Stimulated activated naive CD4-positive, alpha-beta T cell (primary cell): ENCODE results near the gene DHDH.
"Not testable (repeated sequence)": the region's sequence is repeated elsewhere in the genome, so short reads cannot be mapped to it uniquely, and the experiment has no call there.

ENCODE experiments used
- DNase-seq, 6 experiments: peaks; one replicate each; lab custom pipeline; 2025; lab: John Stamatoyannopoulos, UW

Gene DHDH

DNA sequence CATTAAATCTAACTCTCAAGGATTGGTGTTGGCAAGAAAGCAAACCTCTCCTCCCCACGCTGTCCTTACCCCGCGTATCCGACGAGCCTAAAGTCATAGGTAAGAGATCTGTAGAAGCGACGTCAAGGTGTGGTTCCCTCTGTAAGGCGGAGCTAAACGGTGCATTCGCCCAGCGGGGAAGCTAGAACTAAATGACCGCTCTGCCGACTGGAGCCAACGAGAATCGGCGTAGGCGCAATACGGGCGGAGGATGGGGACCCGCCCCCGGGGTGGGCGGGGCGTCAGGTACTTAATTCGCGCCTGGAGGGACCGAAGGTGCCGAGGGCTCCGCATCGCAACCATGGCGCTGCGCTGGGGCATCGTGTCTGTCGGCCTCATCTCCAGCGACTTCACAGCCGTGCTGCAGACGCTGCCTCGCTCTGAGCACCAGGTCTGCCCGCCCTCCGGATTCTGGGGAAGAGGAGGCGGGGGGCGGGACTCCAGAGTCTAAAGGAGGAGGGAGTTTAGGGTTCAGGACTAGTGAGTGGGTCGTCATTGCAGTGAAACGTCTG lies at the start of gene DHDH:
Gene DHDH (plus strand): TSS at position 318 of the 551 bp plus-strand sequence. CDS start 23 bp downstream, at position 341.
- DNase-seq: peak; percentile 81 to 89 (median 85)

DNA sequence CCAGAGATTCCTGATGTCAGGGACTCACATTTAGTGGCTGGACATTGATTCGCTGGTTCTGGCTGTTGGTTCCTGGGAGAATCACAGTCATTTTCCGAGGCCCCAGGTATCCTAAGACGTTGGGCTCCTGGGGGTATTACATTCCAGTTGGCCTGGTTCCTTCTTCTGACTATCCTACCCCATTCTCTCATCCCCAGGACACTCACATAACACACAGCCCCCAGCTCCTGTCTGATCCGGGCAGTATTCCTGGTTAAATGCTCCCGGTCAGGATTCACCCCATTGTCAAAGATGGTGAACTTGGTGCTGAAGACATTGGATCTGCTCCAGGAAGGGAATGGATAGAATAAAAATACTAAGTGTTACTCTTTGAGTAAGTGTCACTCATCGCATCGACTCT lies 49.8 kb upstream of the DHDH start:
- DNase-seq: no peak

DNA sequence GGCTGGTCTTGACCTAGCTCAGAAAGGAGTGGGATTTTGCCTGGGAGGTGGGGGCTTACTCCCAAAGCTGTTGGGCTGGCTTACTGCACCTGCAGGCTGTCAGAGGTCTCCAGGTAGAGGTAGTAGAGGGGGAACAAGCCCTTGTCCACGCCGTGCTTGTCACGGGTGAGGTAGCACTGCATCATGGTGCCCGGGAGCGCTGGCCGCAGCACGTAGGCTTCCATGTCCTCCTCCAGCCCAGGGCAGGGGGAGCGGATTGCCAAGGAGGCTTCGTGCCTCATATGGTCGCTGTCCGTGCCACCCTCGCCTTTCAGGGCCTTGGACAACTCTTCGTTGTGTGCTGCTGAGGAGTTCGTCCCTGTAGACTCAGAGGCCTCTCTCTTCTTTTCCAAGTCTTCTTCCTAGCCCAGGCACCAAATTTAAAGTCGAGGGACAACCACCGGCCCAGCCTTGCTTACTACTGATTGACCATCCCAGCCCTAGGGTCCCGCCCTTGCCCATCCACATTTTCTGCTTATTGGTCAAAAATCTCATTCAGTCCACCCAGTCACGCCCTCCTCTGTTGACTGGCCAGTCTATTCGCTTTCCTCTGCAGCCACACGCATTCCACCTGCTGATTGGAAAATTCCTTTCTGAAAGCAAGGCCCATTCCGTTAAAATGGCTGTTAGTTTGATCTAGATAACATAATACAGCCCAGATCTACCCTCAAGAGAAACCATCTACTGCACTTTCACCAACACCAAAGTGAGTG lies 45.5 kb upstream of the DHDH start:
- no peak for DNase-seq

DNA sequence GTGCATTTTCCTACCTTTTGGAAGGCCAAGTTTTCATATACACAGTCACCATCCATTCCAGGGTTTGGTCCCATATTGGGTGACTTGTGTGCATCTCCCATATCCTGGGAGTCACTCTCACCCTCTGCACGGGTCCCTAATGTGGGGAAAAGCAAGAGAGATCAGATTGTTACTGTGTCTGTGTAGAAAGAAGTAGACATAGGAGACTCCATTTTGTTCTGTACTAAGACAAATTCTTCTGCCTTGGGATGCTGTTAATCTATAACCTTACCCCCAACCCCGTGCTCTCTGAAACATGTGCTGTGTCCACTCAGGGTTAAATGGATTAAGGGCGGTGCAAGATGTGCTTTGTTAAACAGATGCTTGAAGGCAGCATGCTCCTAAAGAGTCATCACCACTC lies 44.0 kb upstream of the DHDH start:
- not testable (repeated sequence) for DNase-seq

DNA sequence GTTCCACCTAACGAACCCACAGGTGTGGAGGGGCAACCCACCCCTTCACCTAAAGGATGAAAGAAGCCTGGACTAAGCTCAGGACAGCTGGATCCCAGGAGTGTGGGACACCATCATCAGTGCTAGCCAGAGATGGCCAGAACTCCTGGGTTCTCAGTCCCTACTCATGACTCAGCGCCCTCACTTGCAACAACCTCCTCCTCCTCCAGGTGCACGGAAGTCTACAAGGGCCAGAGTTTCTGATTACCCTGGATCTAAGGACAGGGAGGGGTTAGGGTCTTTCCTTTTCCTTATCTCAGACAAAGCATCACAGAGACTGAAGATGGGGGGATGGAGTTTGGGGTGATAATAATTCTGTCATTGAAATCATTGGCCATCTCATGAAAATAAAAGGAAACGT lies 42.9 kb upstream of the DHDH start:
- no peak for DNase-seq

DNA sequence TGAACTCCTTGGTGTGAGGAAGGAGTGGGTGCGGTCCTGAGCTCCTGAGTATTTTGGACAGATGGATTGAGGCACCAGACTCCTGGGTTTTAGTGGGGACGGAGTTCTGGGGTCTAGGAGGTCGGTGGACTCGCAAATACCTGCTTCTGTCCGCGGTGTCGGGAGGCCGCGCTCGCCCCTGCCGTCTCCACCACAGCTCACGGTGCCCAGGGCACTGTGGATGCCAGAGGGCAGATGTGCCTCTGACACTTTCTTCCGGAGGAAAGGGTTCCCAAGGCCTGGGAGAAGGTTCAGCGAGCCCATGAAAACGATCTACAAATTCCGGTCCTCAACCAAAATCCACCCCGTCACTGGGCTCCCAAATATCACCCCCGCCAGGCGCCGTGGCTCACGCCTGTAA lies 38.3 kb upstream of the DHDH start:
- DNase-seq: no peak

DNA sequence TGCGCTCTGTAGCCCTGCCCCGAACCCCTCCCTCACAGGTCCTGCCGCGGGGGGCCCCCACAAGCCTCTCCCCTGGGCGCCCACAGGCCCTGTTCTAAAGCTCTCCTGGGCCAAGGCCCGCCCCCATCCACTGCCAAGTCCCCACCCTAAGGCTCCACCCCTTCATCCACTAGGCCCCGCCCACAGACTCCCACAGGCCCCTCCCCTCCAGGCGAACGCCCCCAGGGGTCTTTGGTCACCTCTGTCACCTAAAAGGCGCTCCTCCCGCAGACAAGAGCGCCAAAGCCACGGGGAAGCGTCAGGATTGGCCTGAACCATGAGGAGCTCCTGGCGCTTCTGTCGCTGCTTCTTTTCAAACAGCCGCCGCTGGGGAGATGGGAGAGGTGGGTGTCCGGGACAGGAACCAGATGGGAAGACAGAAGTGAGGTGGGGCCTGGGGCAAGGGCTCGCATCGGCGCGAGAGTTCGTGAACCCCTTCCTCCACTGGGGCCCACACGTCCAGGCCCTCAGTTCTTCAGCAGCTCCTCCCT lies 37.2 kb upstream of the DHDH start:
- peak in 5 of 6 experiments; percentile 23 to 59 (median 34) for DNase-seq

DNA sequence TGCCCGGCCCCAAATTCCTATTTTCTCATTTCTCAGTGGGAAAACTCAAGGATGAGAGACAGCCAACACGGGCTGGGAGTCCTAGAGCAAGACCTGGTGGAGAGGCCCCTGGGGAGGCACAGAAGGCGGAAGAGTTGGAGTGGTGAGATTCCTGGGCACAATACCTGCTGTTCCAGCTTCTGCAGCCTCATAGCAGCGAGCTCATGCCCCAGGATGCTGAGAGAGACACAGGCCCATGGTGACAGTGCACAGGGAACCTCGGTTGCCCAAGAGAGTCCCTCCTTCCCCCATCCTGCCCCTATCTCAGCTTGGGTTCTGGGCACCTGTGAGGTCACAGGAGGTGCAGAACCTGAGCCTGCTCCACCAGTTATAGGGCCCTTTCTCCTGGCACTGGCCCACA lies 36.3 kb upstream of the DHDH start:
- DNase-seq: no peak

DNA sequence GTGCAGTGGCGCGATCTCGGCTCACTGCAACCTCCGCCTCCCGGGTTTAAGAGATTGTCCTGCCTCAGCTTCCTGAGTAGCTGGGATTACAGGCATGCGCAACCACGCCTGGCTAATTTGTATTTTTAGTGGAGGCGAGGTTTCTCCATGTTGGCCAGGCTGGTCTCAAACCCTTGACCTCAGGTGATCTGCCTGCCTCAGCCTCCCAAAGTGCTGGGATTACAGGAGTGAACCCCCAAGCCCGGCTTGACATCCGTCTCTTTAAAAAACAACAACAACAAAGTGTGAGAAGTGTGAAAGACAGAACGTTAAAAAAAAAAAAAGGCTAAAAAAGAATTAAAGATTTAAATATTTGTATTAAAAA lies 34.1 kb upstream of the DHDH start:
- DNase-seq: not testable (repeated sequence)

DNA sequence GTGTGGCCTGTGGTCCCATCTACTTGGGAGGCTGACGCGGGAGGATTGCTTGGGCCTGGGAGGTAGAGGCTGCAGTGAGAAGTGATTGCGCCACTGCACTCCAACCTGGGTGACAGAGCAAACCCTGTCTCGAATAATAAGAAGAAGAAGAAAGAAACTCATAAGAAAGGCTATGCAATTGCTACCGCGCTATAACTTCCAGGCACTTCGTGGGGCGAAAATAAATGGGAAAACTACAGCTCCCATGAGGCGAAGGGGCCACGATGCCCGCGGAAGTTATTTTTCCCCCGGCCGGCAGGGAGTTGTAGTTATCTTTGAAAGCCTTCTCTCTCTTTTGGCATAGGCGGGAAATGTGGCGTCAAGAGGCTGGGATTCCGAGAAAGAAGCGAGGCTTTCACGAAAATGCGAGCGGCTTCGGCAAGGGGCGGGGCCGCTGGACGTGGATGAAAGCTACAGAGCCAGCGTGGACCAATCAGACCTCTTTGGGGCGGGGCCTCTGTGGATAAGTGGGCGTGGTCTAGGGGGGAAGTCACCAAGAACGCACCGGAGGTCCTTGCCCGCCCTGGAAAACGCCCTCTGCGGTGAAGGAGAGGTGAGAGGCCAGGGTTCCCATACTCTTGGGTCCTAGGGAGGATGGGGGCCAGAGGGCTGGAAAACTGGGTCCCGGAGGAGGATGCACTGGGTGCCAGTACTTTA lies 33.6 kb upstream of the DHDH start, which contains the start of gene NUCB1:
Gene NUCB1 (plus strand): TSS at position 532 of the 696 bp plus-strand sequence. CDS start 485 bp downstream, outside the sequence.
- DNase-seq: peak; percentile 96 to 99 (median 96)

DNA sequence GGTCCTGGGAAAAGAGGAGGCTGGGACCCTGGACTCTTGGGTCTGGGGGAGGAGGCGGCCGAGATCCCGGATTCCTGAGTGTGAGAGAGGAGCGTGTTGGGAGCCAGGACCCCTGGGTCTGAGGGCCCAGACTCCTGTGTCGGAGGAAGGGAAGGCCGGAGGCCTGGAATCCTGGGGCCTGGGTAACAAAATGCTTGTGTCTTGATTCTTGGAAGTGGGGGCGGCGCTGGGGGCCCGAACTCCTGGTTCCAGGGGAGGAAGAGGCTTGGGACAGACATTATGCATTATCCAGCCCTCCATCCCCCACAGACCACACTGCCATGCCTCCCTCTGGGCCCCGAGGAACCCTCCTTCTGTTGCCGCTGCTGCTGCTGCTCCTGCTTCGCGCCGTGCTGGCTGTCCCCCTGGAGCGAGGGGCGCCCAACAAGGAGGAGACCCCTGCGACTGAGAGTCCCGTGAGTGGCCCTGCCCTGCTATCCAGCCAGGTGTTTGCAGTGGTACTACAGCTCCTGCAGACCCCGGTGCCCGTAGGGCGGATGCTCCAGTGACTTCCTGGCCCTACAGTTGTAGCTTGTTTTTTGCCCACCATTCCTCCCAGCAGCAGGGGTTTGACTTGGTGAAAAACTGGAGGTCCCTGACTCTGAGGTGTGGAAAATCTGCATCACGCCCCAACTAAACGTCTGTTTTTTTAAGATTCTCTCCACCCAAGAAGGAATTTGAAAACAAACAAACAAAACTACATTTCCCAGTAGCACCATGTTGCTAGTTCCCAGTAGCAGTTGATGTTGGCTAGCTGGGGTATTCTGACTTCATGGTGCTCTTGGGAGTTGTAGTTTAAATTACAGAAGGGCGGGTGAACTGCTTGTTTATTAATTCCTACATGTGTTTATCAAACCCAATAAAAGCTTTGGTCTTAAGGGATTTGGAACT lies 32.8 kb upstream of the DHDH start:
- DNase-seq: peak in 3 of 6 experiments; percentile 24 to 53 (median 47)

DNA sequence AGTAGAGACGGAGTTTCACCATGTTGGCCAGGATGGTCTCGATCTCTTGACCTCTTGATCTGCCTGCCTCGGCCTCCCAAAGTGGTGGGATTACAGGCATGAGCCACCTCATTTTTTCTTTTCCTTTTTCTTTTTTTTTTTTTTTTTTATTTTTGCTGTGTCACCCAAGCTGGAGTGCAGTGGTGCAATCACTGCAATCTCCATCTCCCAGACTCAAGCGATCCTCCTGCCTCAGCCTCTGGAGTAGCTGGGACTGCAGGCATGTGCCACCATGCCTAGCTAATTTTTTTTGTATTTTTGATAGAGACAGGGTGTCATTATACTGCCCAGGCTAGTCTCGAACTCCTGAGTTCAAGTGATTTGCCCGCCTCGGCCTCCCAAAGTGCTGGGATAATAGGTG lies 31.2 kb upstream of the DHDH start:
- DNase-seq: not testable (repeated sequence)

DNA sequence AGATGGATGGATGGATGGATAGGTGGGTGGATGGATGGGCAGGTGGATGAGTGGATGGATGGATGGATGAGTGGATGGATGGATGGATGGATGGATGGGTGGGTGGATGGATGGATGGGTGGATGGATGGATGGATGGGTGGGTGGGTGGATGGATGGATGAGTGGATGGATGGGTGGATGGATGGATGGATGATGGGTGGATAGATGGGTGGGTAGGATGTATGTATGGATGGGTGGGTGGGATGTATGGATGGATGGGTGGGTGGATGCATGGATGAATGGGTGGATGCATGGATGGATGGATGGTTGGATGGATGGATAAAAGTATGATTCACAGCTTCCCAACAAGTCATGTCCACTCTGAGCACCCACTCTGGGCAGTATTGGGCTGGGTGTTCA lies 29.7 kb upstream of the DHDH start:
- DNase-seq: not testable (repeated sequence)

DNA sequence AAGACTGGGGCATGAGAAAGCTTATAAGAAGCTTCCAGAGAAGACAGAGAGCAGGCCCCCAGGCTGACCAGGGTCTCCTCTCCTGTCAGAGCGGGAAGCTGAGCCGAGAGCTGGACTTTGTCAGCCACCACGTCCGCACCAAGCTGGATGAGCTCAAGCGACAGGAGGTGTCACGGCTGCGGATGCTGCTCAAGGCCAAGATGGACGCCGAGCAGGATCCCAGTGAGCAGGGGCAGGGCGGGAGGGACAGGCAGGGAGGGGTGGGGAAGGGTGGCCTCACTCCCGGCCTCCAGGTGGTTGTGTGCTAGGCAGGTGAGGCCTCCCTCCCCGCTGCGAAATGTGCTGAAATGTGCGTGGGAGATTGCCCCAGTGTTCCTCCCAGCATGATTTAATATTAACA lies 27.8 kb upstream of the DHDH start:
- no peak for DNase-seq

DNA sequence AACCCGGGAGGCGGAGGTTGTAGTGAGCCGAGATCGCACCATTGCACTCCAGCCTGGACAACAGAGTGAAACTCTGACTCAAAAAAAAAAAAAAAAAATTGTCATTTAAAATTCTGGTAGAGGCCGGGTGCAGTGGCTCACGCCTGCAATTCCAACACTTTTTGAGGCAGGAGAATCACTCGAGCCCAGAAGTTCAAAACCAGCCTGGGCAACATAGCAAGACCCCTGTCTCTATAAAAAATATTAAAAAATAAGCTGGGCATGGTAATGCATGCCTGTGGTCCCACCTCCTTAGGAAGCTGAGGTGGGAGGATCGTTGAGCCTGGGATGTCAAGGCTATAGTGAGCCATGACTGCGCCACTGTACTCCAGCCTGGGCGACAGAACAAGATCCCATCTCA lies 27.2 kb upstream of the DHDH start:
- DNase-seq: no peak

DNA sequence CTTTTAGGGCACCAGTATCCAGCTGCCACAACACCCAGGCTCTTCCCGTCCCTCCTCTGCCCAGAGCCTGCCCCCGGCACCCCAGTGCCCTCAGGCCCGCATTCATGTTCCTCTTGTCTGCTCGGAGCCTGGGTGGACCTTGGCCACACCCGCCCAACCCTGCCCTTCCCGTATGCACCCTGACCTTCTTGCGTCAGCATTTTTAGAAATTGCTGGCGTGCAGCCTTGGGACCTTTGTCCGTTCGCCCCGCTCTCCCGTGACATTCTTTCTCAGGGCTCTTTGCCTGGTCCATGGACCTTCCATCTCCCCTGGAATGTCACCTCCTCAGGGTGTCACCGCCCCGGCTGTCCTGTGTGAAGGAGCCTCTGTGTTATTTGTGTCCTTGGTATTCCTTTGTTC lies 25.8 kb upstream of the DHDH start:
- no peak for DNase-seq

DNA sequence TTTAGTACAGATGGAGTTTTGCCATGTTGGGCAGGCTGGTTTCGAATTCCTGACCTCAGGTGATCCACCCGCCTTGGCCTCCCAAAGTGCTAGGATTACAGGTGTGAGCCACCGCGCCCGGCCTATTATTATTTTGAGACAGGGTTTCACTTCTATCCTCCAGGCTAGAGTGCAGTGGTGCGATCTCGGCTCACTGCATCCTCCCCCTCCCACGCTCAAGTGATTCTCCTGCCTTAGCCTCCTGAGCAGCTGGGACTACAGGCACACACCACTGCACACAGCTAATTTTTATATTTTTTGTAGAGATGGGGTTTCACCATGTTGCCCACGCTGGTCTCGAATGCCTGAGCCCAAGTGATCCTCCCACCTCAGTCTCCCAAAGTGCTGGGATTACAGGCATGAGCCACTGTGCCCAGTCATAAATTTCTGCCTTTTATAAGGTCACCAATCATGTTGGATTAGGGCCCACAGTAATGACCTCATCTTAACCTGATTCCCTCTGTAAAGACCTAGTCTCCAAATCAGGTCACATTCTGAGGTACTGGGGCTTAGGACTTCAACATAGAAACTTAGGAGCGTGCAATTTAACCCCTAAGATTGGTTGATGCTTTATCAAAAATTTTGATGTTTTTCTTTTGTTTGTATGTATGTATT lies 23.9 kb upstream of the DHDH start:
- DNase-seq: not testable (repeated sequence)

DNA sequence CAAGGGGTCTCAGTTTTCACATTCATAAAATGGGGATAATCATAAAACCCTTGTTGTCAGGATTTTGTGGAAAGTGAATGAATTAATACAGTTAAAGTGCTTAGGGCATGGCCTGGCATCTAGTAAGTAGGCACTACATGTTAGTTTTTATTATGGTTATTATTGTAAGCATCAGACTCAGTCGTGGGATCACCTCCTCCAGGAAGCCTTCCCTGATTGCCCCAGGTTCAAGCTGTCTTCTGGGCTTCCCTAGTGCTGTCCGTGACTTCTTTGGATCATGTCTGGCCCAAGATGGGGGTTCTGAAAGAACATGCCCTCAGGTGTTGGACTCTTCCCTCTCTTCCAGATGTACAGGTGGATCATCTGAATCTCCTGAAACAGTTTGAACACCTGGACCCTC lies 22.7 kb upstream of the DHDH start:
- no peak for DNase-seq

DNA sequence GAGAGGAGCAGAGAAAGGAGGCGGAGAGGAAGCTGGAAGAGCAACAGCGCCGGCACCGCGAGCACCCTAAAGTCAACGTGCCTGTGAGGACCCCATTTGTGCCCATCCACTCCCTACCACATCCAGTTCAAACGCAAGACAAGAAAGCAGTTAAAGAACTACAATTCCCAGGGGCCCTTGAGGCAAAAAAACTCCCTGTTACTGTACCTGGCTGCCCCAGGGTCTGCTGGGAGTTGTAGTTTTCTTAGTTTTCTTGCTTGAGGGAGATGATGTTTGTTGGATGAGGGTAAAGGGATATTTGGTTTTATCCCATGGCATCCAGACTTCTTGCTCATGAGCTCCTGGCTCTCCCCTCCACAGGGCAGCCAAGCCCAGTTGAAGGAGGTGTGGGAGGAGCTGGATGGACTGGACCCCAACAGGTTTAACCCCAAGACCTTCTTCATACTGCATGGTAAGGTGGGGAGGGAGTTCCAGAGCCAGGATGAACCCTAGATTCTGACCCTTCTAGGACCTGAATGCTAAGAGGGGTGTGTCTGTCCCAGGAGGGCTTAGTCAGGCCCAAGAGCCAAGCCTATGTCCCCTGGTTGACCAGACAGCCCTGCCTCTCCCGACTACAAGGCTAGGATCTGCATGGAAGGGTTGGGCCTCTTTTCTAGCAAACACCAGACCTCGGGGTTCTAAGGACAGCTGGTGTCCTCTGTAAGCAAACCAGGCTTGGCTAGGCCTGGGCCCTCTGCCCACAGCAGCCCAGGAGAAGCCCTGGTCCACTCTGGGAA lies 20.2 kb upstream of the DHDH start:
- peak in 2 of 6 experiments; percentile 13 to 23 for DNase-seq

DNA sequence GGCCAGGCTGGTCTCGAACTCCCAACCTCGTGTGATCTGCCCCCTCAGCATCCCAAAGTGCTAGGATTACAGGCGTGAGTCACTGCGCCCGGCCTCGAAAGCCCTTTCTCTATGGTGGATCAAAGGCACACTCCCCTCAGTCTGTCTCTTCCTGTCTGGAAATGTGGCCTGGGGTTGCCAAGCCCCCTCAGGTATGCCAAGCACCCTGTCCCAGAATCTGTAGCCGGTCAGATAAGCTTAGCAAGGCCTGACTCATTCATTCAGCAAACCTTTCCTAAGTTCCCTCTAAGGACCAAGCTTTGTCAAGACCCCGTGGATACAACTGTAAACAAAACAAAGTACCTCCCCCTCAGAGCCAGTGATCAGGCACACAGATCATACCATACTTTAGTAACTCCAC lies 19.3 kb upstream of the DHDH start:
- DNase-seq: no peak
